Lower leg skin (tissue), 4 donors: ENCODE results near the gene CEACAM8. TPM values are rescaled to one million over a fixed set of nuclear protein-coding genes. Genes with fewer than 3 reads are reported as not detected.
"Not testable (repeated sequence)": the region's sequence is repeated elsewhere in the genome, so short reads cannot be mapped to it uniquely, and the experiment has no call there.

Source experiments
- DNase-seq, 2 donors: peaks; one replicate each; pipeline ENCODE4 v3.0.0-alpha.2; 2019; ENCODE audit warnings: low spot score in 2 of 2
- H3K4me3 ChIP-seq: fragments of 200-600 bp; sonication (generic); 2 replicates; pipeline ENCODE4 v1.5.1; 2017; ENCODE audit warnings: mild to moderate bottlenecking, low read depth; ENCODE audit not compliant: poor library complexity, severe bottlenecking
- POLR2A ChIP-seq, 2 donors: fragments of 450-650 bp; IDR thresholded peaks; one replicate each; pipeline ENCODE4 v1.6.1; 2016 to 2017; ENCODE audit warnings: antibody characterized with exemption in 2 of 2, mild to moderate bottlenecking in 1 of 2, moderate library complexity in 1 of 2
- WGBS, 2 donors: methylation state at CpG; one replicate each; pipeline ENCODE4 v1.1.5; 2018; 5-methylcytosine and 5-hydroxymethylcytosine counted together
- intact Hi-C: fragments of 100-400 bp; cut with DNase I; formaldehyde crosslinking; loops from one replicate; pipeline ENCODE4 v1.15.0; 2023; ENCODE audit warnings: low total_unique reads
- total RNA-seq, 4 donors: library from RNA; depleted of rRNA; stranded (reverse); fragments of >200 nt; gene quantifications; one replicate each; pipeline ENCODE4 v1.1.0, GENCODE V29; 2016
- TF ChIP-seq, protein P1 (sequence below), 3 donors: fragments of 450-650 bp; IDR thresholded peaks; one replicate each; pipeline ENCODE4 v1.5.1; 2016; ENCODE audit warnings: antibody characterized with exemption in 3 of 3, mild to moderate bottlenecking in 3 of 3, moderate library complexity in 2 of 3

The CEACAM8 gene
- total RNA-seq, 4 donors from 2014 or later: not detected

GRCh38 chr19:42552086-42553065 is 42.3 kb downstream of the CEACAM8 start:
- no peak overlapping the region for H3K4me3 ChIP-seq
- no peak for TF ChIP-seq POLR2A (IDR thresholded peaks at IDR 0.05)
- TF ChIP-seq, protein P1, sequence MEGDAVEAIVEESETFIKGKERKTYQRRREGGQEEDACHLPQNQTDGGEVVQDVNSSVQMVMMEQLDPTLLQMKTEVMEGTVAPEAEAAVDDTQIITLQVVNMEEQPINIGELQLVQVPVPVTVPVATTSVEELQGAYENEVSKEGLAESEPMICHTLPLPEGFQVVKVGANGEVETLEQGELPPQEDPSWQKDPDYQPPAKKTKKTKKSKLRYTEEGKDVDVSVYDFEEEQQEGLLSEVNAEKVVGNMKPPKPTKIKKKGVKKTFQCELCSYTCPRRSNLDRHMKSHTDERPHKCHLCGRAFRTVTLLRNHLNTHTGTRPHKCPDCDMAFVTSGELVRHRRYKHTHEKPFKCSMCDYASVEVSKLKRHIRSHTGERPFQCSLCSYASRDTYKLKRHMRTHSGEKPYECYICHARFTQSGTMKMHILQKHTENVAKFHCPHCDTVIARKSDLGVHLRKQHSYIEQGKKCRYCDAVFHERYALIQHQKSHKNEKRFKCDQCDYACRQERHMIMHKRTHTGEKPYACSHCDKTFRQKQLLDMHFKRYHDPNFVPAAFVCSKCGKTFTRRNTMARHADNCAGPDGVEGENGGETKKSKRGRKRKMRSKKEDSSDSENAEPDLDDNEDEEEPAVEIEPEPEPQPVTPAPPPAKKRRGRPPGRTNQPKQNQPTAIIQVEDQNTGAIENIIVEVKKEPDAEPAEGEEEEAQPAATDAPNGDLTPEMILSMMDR (IDR thresholded peaks at IDR 0.05): no peak
- intact Hi-C loops: no loop called here
- peak in 1 of 2 donors; percentile 67 for DNase-seq
- WGBS, 2 donors: 81% methylated on average over 7 to 8 of the region's 8 CpGs

GRCh38 chr19:42550521-42550920 is 44.2 kb downstream of the CEACAM8 start:
- peak in 1 of 2 donors; percentile 58 for DNase-seq
- 90 to 96% methylated on average over 6 of the region's 6 CpGs for WGBS, 2 donors
- intact Hi-C loops, H3K4me3 ChIP-seq: not testable (repeated sequence)

DNA sequence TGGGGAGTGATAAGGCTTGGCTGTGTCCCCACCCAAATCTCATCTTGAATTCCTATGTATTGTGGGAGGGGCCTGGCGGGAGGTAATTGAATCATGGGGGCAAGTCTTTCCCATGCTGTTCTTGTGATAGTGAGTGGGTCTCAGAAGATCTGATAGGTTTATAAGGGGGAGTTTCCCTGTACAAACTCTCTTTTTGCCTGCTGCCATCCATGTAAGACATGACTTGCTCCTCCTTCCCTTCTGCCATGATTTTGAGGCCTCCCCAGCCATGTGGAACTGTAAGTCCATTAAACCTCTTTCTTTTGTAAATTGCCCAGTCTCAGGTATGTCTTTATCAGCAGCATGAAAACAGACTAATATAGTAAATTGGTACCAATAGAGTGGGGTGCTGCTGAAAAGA is 45.7 kb downstream of the CEACAM8 start:
- H3K4me3 ChIP-seq, intact Hi-C loops: not testable (repeated sequence)
- 90 to 97% methylated on average over 1 of the region's 1 CpG for WGBS, 2 donors
- peak in 1 of 2 donors; percentile 13 for DNase-seq

- DNase-seq: peak in 1 of 2 donors; percentile 8
- H3K4me3 ChIP-seq: no peak overlapping the region
- no peak for TF ChIP-seq POLR2A (IDR thresholded peaks at IDR 0.05)
- TF ChIP-seq, protein P1 (IDR thresholded peaks at IDR 0.05): no peak
- intact Hi-C loops: no loop called here
- WGBS, 2 donors: 62 to 68% methylated on average over 4 of the region's 4 CpGs
These were observed 46.2 kb downstream of the CEACAM8 start for GRCh38 chr19:42548552-42548951.

- H3K4me3 ChIP-seq: no peak overlapping the region
- WGBS, 2 donors: 35 to 52% methylated on average over 2 of the region's 2 CpGs
These were observed 46.8 kb downstream of the CEACAM8 start for GRCh38 chr19:42547929-42548328.

GRCh38 chr19:42546831-42547500 is 47.8 kb downstream of the CEACAM8 start:
- TF ChIP-seq POLR2A (IDR thresholded peaks at IDR 0.05): no peak
- TF ChIP-seq, protein P1 (IDR thresholded peaks at IDR 0.05): no peak
- DNase-seq: peak in 1 of 2 donors; percentile 69
- WGBS, 2 donors: 83 to 84% methylated on average over 4 of the region's 4 CpGs
- intact Hi-C loops: no loop called here
- no peak overlapping the region for H3K4me3 ChIP-seq

More at GRCh38 chr19:42547929-42548328, 46.8 kb downstream of the CEACAM8 start:
- no peak for DNase-seq
- TF ChIP-seq, protein P1 (IDR thresholded peaks at IDR 0.05): no peak
- no peak for TF ChIP-seq POLR2A (IDR thresholded peaks at IDR 0.05)
- intact Hi-C loops: no loop called here
